Hematopoietic multipotent progenitor cell treated with erythropoietin and hydrocortisone succinate and interleukin-3 and kit ligand, for 4 days (in vitro differentiated cells): ENCODE results near the gene ZNF555.
"Not testable (repeated sequence)": the region's sequence is repeated elsewhere in the genome, so short reads cannot be mapped to it uniquely, and the experiment has no call there.

Source experiments
- DNase-seq: peaks from one replicate; pipeline ENCODE4 v3.0.0-alpha.2; 2015

Gene ZNF555

DNA sequence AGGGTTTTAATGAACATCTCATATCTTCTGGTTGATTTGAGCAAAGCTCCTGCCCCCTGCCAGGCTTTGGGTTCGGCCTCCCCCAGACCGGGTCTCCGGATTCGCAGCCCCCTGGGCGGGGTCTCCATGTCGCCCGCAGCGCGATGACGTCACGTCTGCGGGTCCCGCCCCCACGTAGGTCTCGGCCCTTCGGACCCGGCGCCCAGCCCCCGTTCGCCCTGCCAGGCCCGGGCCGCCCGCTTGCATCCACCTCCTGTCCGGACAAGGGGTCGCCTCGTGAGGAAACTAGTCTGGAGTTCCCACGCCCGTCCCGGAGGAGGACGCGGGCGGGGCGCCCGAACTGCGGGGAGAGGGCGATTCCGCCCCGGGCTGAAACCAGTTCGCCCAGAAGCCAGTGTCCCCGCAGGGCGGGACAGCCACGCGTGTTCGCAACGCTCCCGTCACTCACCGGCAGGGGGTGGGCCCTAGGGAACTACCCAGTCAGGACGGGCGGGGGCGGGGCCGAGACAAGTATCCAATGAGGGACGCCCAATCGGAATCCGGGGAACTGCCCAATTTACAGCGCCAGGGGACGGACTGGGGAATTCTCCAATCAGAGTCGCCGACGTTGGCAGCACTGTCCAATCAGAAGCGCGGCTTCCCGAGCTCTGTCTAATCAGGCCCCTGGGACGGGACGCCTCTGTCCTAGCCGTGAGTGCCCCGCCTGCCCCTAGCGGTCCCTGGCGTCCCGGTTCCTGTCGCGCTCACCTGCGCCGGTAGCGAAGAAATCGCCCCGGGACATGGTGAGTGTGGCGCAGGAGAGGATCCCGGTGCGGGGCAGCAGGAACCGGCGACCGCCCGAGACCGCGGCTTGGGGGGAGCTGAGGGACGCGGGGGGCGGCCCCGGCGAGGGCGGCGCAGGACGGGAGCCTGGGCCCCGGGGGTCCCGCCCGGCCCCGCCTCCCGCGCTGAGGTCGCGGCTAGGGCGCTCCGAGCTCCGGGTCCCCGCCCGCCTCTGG lies at the start of gene ZNF555:
Gene ZNF555, plus strand, starts transcription at position 682 of the 998 bp plus-strand sequence. Its CDS starts 98 bp downstream, at position 780.
- DNase-seq: peak; percentile 100

DNA sequence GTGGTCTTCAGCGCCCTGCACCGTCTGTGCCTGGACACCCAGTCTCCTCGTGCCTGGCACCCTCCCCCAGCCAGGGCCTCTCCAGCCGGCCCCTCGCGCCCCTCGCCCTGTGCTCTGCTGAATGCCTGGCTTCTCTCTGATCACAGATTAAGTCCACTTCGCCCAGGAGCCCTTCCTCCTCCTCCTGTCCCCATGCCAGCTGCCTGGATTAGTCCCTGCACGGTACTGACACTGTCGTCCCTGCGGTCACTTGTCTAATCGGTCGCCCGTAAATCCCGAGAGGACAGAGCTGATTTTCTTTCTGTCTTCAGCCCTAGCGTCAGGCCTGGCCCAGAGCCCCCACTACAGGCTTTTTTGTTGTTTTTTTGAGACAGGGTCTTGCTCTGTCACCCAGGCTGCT lies 49.4 kb upstream of the ZNF555 start:
- no peak for DNase-seq

DNA sequence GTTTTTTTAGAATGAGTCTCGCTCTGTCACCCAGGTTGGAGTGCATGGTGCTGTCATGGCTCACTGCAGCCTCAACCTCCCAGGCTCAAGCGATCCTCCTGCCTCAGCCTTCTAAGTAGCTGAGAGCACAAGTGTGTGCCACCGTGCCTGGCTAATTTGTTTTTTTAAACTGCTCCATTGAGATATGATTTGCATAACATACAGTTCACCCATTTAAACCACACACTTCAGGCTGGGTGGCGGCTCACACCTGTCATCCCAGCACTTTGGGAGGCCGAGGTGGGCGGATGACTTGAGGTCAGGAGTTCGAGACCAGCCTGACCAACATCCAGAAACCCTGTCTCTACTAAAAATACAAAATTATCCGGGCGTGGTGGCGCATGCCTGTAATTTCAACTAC lies 48.6 kb upstream of the ZNF555 start:
- DNase-seq: not testable (repeated sequence)

DNA sequence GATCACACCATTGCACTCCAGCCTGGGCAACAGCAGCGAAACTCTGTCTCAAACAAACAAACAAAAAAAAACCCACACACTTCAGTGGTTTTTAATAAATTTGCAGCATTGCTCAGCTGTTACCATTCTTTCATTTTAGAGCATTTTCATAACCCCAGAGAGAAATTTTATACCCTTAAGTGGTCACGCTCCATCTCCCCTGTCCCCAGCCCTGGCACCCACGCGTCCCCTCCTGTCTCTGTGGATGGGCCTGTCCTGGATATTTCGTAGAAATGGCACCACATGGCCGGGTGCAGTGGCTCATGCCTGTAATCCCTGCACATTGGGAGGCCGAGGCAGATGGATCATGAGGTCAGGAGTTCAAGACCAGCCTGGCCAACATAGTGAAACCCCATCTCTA lies 48.1 kb upstream of the ZNF555 start:
- no peak for DNase-seq

DNA sequence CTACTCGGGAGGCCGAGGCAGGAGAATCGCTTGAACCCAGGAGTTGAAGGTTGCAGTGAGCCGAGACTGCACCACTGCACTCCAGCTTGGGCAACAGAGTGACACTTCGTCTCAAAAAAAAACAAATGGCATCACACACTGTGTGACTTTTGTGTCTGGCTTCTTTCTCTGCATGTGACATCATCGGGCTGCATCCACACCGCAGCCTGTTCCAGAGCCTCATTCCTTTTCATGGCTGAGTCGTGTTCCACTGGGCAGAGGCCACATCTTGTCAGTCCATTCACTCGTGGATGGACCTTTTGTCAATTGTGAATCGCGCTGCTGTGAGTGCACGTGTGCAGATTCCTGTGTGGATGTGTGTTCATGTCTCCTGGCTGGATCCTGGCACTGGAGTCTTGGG lies 47.7 kb upstream of the ZNF555 start:
- no peak for DNase-seq

DNA sequence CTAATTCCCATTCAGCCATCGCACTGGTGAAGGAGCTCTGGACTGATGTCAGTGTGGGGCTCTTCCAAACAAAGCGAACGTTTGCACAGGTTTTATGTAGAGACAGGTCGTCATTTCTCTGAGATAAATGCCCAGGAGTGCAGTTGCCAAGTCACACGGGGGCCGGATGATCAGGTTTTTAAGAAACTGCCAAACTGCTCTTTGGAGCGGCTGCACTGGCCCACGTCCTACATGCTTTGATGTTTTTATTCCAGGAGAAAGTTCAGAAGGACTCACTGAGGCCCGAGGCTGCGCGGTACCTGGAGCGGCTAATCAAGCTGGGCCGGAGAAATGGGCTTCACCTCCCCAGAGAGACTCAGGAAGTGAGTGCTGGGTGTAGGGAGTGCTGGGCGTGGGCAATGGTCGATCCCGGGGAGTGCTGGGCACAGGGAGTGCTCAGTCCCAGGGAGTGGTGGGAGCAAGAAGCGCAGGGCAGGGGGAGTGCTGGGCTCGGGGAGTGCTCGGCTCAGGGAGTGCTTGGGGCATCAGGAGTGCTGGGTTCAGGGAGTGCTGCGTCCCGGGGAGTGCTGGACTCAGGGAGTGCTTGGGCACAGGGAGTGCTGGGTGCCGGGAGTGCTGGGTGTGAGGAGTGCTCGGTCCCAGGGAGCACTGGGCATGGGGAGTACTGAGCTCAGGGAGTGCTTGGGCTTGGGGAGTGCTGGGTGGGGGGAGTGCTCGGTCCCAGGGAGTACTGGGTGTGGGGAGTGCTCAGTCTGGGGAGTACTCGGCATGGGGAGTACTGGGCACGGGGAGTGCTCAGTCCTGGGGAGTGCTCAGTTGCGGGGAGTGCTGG lies 45.2 kb upstream of the ZNF555 start:
- no peak for DNase-seq

DNA sequence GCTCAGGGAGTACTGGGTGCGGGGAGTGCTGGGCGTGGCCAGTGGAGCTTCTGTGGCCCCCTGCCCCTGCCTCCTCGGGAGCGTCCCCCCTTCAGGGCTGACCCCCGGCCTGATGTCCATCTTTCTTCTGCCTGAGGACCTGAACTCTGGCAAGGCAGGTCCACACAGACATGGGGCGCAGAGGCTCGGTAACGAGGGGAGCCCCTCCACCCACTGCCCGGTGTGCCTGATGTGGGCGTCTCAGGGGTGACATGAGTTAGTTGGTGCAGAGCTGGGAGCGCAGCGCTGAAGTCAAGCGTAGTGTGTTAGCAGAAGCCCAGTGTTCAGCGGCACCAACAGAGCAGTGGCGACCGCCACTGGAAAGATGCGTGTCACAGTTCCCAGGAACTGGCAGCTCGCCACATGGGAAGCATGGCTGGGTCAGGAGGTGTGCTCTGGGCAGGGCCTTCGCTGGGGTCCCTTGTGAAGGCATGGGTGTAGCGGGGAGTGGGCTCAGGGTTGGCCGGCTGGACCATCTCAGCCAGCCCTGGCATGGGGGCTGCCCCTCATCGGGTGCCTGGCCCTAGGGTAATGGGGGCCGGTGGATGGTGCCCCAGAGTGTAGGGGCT lies 44.5 kb upstream of the ZNF555 start:
- no peak for DNase-seq

DNA sequence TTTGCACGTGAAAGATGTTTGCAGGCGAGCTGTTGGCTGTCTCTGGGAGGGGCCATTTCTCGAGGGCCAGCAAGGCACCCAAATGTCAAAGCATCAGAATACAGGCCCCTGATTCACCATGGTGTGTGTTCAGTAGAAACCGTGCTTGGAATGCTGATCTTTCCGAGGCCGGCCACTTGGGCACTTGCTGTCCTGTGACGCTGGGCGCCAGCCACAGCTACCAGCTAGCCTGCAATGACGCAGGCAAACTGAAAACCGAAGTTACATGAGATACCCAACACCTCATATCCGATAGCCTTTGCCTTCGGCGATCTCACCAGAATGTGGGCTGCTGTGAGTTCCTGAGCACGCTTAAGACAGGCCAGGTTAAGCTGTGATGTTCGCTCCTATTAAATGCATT lies 44.0 kb upstream of the ZNF555 start:
- no peak for DNase-seq

DNA sequence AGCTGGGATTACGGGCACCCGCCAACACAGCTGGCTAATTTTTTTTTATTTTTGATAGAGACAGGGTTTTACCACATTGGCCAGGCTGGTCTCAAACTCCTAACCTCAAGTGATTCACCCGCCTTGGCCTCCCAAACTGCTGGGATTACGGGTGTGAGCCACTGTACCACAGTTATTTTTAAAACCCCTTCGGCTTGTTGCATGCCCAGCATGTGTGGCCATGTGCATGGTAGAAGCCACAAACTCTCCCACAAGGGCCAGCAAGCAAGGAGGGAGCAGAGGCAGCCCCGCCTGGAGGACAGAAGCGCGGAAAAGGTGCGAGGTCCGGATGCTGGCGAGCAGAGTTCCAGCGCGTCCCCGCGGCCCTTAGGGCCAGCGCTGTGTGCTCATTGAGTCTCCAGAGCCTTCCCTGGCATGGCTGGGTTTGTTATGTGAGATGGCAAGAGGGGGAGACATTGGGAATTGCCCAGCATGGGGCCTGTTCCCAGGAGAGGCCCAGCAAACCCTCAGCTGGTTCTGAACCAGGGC lies 43.1 kb upstream of the ZNF555 start:
- no peak for DNase-seq

DNA sequence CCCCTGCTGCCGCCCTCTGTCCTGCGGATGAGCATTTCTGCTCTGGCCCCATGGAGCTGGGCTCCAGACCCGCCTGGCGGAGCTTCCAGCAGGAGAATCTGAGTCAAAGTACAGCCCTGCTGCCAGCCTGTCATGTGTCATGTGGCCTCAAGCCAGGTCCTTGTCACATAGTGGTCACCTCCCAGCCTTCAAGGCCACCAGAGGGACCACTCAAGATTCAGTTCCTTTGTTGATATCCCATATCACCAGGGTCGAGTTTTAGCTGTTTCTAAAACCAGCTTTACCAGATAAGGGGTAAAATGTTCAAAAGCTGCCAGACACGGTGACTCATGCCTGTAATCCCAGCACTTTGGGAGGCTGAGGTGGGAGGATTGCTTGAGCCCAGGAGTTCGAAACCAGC lies 42.5 kb upstream of the ZNF555 start:
- DNase-seq: peak; percentile 44

DNA sequence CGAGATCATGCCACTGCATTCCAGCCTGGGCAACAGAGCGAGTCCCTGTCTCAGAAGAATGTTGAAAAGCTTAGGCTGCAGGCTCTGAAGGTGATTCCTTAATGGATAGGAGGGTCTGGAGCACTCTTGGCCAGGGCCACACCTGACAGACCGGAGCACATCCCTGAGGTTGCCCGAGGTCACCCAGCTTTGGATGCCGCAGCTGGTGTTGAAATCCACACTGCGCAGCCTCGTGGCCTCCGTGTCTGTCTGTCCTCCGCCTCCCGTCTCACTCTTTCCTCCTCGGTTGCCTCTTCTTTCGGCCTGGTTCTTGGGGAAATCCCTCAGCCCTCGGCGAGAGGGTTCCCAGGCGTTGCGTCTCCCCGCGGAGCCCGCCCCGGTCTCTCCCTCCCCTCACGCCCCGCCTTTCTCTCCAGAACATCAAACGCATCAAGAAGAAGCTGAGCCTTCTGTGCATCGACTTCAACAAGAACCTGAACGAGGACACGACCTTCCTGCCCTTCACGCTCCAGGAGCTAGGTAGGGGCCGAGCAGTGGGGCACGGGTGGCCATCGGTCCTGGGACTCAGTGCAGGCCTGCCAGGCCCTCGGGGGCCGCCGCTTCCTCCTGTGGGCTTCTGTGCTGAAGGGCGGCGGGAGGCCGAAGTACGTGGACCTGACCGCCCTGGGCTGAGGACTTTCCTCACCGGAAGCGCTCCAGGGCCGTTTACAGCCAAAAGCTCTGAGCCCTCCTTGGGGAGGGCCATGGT lies 41.8 kb upstream of the ZNF555 start:
- no peak for DNase-seq

DNA sequence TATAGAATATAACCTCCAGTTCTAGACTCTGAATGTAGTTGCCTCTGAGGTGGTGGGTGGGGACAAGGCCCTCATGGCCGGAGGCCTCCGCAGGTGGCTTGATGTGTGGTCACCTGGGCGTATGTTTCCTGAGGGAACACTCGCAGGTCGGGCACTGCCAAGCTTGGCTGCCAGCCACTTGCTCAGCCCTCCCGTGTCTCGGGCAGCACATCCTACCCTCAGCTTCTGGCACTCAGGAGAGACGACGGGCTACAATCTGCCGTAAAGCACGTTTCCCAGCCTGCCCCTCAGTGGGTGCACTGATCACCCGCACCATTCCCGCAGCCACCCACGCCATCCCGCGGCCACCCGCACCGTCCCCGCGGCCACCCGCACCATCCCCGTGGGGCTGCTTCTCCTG lies 40.8 kb upstream of the ZNF555 start:
- no peak for DNase-seq

DNA sequence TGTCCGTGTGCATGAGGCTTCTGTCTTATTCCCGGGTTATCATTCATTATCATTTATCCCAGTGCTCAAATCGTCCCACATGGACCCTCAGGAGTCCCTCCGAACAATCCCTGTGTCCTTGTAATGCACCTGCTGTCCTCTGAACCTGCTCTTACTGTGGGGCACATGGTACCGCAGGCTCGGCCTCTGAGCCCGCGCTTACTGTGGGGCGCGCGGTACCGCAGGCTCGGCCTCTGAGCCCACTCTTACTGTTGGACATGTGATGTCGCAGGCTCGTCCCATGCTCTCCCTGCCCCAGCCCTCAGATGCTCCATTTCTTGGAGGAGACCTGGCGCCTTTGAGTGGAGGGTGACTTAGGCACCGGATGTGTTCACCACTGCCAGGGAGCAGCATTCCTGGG lies 38.4 kb upstream of the ZNF555 start:
- no peak for DNase-seq

DNA sequence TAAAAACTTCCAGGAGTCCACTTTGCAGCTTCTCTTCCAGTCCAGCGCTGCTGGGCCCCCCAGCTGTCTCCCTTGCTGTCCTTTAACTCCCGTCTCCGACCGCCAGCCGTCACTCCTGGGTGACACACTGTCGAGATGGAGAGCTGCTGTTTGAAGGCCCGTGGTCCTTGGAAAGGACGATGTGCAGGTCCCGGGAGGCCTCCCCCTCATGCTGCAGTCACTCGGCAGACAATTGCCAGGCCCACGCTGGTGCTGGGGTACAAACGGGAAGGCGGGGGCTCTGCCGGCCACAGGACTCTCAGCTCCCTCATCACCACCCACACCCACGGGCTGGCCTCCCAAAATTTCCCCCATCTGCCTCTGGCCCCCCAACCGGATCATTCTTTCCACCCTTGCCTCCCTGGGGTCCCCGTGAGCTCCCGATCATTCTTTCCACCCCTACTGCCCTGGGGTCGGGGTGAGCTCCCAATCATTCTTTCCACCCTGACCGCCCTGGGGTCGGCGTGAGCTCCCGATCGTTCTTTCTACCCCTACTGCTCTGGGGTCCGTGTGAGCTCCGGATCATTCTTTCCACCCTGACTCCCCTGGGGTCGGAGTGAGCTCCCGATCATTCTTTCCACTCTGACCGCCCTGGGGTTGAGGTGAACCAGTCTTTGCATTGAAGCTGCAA lies 37.7 kb upstream of the ZNF555 start:
- no peak for DNase-seq

DNA sequence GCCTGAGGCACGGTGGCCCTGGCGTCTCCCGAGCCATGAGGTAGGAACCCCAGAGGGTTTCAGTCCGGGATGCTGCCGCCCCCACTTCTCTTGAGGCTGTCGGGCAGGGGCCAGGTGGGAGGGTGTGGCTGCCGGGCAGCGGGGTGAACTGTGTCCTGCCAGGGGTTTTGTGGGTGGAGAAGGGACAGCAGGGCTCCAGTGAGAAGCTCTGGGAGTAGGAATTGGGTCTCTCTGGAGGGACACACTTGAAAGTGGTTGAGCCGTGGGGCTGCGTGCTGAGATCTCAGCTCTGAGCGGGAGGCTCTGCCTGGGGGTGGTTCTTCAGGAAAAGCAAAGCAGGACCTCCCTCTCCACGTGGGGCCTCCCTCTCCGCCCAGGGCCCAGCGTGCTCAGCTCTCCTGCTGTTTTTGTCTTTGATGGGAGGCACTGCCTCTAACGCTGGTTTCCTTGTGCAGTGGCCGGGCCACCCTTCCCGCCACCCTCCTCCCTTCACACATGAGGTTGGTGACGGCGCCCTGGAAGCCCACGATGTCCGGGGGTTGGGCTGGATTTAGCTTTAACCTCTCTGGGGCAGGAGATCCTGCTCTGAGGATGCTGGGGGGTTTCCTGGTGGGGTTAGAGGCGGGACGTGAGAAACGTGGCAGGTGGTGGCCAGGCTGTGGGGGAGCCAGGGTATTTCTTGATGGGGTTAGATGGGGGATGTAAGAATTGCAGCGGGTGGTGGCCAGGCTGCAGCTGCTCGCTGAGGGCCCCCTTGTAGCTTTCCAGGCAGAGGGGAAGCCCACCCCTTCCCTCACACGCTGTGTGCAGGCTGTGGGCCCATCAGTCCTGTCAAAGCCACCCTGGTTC lies 36.9 kb upstream of the ZNF555 start:
- DNase-seq: no peak

DNA sequence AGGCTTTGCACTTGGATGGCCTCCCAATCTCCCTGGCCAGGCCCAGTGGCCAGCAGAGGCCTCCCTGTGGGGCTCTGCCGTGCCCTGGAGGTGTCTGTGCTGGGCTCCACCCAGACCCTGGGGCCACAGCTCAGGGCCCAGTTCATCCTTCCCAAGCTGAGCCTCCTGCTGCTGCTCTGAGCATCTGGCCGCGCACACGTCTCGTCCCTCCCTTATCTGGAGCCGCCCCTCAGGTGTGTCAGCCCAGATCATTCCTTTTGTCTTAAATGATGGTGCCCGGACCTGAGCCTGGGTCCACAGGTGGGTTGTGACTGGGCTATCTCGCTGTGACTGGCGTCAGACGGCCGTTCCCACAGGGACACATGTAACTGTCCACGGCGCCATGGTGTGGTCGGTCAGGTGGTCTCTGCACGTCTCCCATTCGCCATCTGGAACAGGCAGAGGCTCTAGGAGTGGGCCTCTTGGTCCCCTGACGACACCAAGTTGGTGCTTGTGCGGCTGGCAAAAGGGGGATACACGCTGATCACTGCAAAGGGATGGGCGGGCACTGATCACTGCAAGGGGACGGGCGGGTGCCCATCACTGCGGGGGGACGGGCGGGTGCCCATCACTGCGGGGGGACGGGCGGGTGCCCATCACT lies 35.9 kb upstream of the ZNF555 start:
- DNase-seq: no peak

DNA sequence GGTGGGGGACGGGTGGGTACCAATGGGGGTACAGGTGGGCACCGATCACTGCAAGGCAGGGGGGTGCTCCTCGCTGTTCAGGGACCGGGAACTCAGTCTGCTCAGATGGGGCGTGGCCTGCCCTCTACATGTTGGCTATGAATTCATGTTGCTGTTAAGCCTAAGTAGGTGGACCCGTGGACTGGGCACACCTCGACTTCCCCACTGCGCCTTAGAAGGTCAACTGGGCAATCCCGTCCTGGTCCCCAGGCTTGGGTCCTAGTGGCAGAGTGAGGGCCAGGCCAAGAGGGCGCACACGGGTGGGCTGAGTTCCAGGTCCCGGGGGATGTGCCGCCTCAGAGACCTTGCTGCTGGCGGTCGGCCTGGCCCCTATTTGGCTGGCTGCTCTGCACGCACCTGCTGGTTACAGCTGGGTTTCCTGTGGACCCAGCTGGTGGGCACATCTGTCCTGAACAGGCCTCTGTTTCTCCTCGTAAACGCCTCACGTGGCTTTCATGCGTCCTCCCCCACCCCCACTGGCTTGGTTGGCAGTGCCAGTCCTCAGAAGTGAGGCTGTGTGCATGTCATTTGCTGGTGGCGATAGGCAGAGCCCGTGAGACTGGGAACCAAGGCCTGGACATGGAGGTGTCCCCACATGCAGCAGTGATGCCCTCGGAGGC lies 35.2 kb upstream of the ZNF555 start:
- no peak for DNase-seq

DNA sequence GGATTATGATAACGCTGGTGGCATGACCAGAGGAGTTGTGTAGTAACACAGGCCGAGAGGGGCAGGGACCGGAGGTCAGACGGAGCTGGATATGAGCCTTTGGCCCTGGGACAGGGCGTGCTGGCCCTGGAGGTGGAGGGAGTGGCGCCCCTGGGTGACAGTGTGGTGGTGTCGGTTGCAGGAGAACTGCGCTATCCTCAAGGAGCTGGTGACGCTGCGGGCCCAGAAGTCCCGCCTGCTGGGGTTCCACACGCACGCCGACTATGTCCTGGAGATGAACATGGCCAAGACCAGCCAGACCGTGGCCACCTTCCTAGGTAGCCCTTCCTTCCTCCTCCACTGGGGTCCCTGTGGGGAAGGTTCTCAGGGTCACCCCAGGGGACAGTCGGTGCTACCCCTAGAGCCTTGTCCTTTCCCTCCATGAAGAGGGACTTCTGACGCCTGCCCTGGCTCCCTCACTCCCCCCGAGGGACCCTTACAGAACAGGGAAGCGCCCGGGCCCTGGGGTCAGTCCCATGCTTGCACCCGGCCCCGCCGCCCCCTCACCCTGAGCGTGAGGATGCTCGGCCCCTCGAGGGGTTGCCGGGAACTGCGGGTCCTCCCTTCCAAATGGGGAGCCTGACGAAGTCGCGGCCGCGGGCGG lies 34.4 kb upstream of the ZNF555 start:
- DNase-seq: no peak
